ENCODE results near the gene GSDMA. TPM values are rescaled to one million over a fixed set of nuclear protein-coding genes. Genes with fewer than 3 reads are reported as not detected.

GSDMA gene
- total RNA-seq (under 1 TPM in 2 of 7 donors, not detected in 5; 0.10 to 0.11 TPM), polyA plus RNA-seq (under 1 TPM; 0.19 to 0.55 TPM)
- long read RNA-seq, donor 1: 0 reads
- long read RNA-seq, donor 2: 0 reads
- long read RNA-seq, donor 3: 0 reads

- H3K4me3 ChIP-seq: no peak within 1 kb of the TSS
- no peak within 1 kb of the TSS for H3K27ac ChIP-seq
- H3K27me3 ChIP-seq: no peaks in the 10 kb centered on the region
- 57 to 65% (median 64%) methylated on average over 6 of the region's 6 CpGs for WGBS, 3 donors
- H3K36me3 ChIP-seq: no peaks in the 10 kb centered on the region
- TF ChIP-seq POLR2A (IDR thresholded peaks at IDR 0.05) (no peak), CTCF (IDR thresholded peaks at IDR 0.05) (no peak), EP300 (IDR thresholded peaks at IDR 0.05) (no peak)
- intact Hi-C loops (cut with DNase I): loop anchor here in 1 of 4 donors (10.0 kb wide), 1 partner anchor 48 kb away; the partner anchor contains the start of gene GSDMB
- no peak for DNase-seq
- no peaks in the 10 kb centered on the region for H3K4me1 ChIP-seq (ENCODE audit: insufficient read depth)
- H3K9me3 ChIP-seq: no peaks in the 10 kb centered on the region
These were observed at the start of gene GSDMA for GRCh38 chr17:39962642-39963220. Gene GSDMA (plus strand): TSS chr17:39963004. CDS start chr17:39965688, 2,684 bp downstream.

GRCh38 chr17:39913989-39914388 lies 48.8 kb upstream of the GSDMA start:
- intact Hi-C loops (cut with DNase I): loop anchor here in 1 of 4 donors (10.0 kb wide), 1 partner anchor 51 kb away; the partner anchor contains the start of gene GSDMA
- Histone ChIP-seq H3K4me1 (ENCODE audit: insufficient read depth) (no peaks in the 10 kb centered on the region), H3K36me3 (no peaks in the 10 kb centered on the region), H3K9me3 (no peaks in the 10 kb centered on the region), H3K27ac (no peak overlapping the region), H3K27me3 (no peaks in the 10 kb centered on the region), H3K4me3 (no peak overlapping the region)
- DNase-seq: no peak
- no peak for TF ChIP-seq EP300 (IDR thresholded peaks at IDR 0.05)
- no peak for TF ChIP-seq CTCF (IDR thresholded peaks at IDR 0.05)
- TF ChIP-seq POLR2A (IDR thresholded peaks at IDR 0.05): no peak
- 81 to 88% (median 87%) methylated on average over 3 of the region's 3 CpGs for WGBS, 3 donors

GRCh38 chr17:39915559-39915958 lies 47.2 kb upstream of the GSDMA start:
- no peaks in the 10 kb centered on the region for H3K4me1 ChIP-seq (ENCODE audit: insufficient read depth)

GRCh38 chr17:39916918-39917317 lies 45.9 kb upstream of the GSDMA start:
- no peaks in the 10 kb centered on the region for H3K9me3 ChIP-seq
- 71 to 83% (median 82%) methylated on average over 7 of the region's 7 CpGs for WGBS, 3 donors
- no peak overlapping the region for H3K4me3 ChIP-seq
- no peaks in the 10 kb centered on the region for H3K36me3 ChIP-seq
- intact Hi-C loops (cut with DNase I): loop anchor here in 1 of 4 donors (10.0 kb wide), 1 partner anchor 48 kb away; the partner anchor contains the start of gene GSDMA
- no peak for TF ChIP-seq POLR2A (IDR thresholded peaks at IDR 0.05)
- TF ChIP-seq EP300 (IDR thresholded peaks at IDR 0.05): no peak
- no peak for TF ChIP-seq CTCF (IDR thresholded peaks at IDR 0.05)
- no peaks in the 10 kb centered on the region for H3K4me1 ChIP-seq (ENCODE audit: insufficient read depth)
- no peak for DNase-seq
- no peak overlapping the region for H3K27ac ChIP-seq
- H3K27me3 ChIP-seq: no peaks in the 10 kb centered on the region

More at GRCh38 chr17:39915559-39915958, 47.2 kb upstream of the GSDMA start:
- H3K4me3 ChIP-seq: no peak overlapping the region
- H3K9me3 ChIP-seq: no peaks in the 10 kb centered on the region
- H3K27me3 ChIP-seq: no peaks in the 10 kb centered on the region
- no peak overlapping the region for H3K27ac ChIP-seq
- DNase-seq: no peak
- H3K36me3 ChIP-seq: no peaks in the 10 kb centered on the region
- TF ChIP-seq POLR2A (IDR thresholded peaks at IDR 0.05): no peak
- no peak for TF ChIP-seq CTCF (IDR thresholded peaks at IDR 0.05)
- no peak for TF ChIP-seq EP300 (IDR thresholded peaks at IDR 0.05)
- intact Hi-C loops (cut with DNase I): loop anchor here in 1 of 4 donors (10.0 kb wide), 1 partner anchor 49 kb away; the partner anchor contains the start of gene GSDMA
- WGBS, 3 donors: 77 to 85% (median 77%) methylated on average over 4 of the region's 4 CpGs

Measured in ovary (tissue), 10 donors.